Testis (tissue), 3 donors: ENCODE measurements around the gene PTRH2. TPM values are rescaled to one million over a fixed set of nuclear protein-coding genes. Genes with fewer than 3 reads are reported as not detected.

Experiments used
- DNase-seq: peaks from one replicate; pipeline ENCODE4 v3.0.0-alpha.2; 2019
- H3K27ac ChIP-seq, 2 donors: fragments of 200-600 bp; sonication (generic); one replicate each; pipeline ENCODE4 v1.5.1; 2019
- H3K27me3 ChIP-seq: fragments of 200-600 bp; sonication (generic); one replicate; pipeline ENCODE4 v1.5.1; 2019
- H3K36me3 ChIP-seq: fragments of 200-600 bp; sonication (generic); one replicate; pipeline ENCODE4 v1.5.1; 2017; ENCODE audit warnings: low read depth; ENCODE audit errors: missing control alignments
- H3K4me1 ChIP-seq: fragments of 200-600 bp; sonication (generic); one replicate; pipeline ENCODE4 v1.5.1; 2019
- H3K4me3 ChIP-seq, 2 donors: fragments of 200-600 bp; sonication (generic); one replicate each; pipeline ENCODE4 v1.5.1; 2017 to 2019
- H3K9me3 ChIP-seq: fragments of 200-600 bp; sonication (generic); one replicate; pipeline ENCODE4 v1.5.1; 2017
- CTCF ChIP-seq, 3 experiments: fragments of 450-650 bp in 2 of 3; fragments of 200-600 bp in 1 of 3; sonication (generic) in 1 of 3; IDR thresholded peaks; one replicate each; pipeline ENCODE4 v1.5.1; 2016 to 2019; ENCODE audit warnings: antibody characterized with exemption in 3 of 3, mild to moderate bottlenecking in 2 of 3, moderate library complexity in 1 of 3
- POLR2A ChIP-seq: fragments of 450-650 bp; IDR thresholded peaks from one replicate; pipeline ENCODE4 v1.6.1; 2017; ENCODE audit warnings: antibody characterized with exemption, mild to moderate bottlenecking, moderate library complexity
- WGBS, 2 donors: methylation state at CpG; one replicate each; pipeline ENCODE4 v1.1.5; 2018; 5-methylcytosine and 5-hydroxymethylcytosine counted together
- intact Hi-C: fragments of 100-400 bp; cut with DNase I; formaldehyde crosslinking; loops from one replicate; pipeline ENCODE4 v1.15.1; 2023; ENCODE audit warnings: low total_unique reads
- polyA plus RNA-seq: library from polyadenylated mRNA; stranded (reverse); fragments of 350-450 nt; fragmentation: Illumina TruSeq; extraction: RNeasy Lipid Tissue Mini Kit (QIAGEN cat#74804); gene quantifications from one replicate; pipeline ENCODE4 v1.2.3, GENCODE V29; 2014; ENCODE audit warnings: low read depth, low replicate concordance; ENCODE audit not compliant: insufficient read depth
- total RNA-seq, 2 donors: library from RNA; depleted of rRNA; stranded (reverse); fragments of >200 nt; gene quantifications; one replicate each; pipeline ENCODE4 v1.2.3, GENCODE V29; 2016

PTRH2 gene
- total and polyA plus RNA-seq, 3 donors from 2014 or later: 37.7 to 41.6 (median 40.5) TPM

- no peak for DNase-seq
- H3K4me3 ChIP-seq: no peak overlapping the region
- TF ChIP-seq POLR2A (no peak), CTCF (IDR thresholded peaks at IDR 0.05) (no peak)
- no peaks in the 10 kb centered on the region for H3K27me3 ChIP-seq
- 89 to 94% methylated on average over 6 of the region's 6 CpGs for WGBS, 2 donors
- H3K4me1 ChIP-seq: no peaks in the 10 kb centered on the region
- H3K9me3 ChIP-seq: no peaks in the 10 kb centered on the region
- intact Hi-C loops: no loop called here
- H3K27ac ChIP-seq: no peak overlapping the region
- no peaks in the 10 kb centered on the region for H3K36me3 ChIP-seq
Measured at GRCh38 chr17:59699786-59700185, 7.4 kb downstream of the PTRH2 start.

GRCh38 chr17:59699218-59699617 is 8.0 kb downstream of the PTRH2 start:
- Histone ChIP-seq H3K27ac (no peak overlapping the region), H3K4me3 (no peak overlapping the region), H3K27me3 (no peaks in the 10 kb centered on the region), H3K36me3 (no peaks in the 10 kb centered on the region), H3K9me3 (no peaks in the 10 kb centered on the region), H3K4me1 (no peaks in the 10 kb centered on the region)
- TF ChIP-seq POLR2A: no peak
- no peak for TF ChIP-seq CTCF (IDR thresholded peaks at IDR 0.05)
- 96 to 99% methylated on average over 7 of the region's 7 CpGs for WGBS, 2 donors
- intact Hi-C loops: no loop called here
- DNase-seq: no peak

DNA sequence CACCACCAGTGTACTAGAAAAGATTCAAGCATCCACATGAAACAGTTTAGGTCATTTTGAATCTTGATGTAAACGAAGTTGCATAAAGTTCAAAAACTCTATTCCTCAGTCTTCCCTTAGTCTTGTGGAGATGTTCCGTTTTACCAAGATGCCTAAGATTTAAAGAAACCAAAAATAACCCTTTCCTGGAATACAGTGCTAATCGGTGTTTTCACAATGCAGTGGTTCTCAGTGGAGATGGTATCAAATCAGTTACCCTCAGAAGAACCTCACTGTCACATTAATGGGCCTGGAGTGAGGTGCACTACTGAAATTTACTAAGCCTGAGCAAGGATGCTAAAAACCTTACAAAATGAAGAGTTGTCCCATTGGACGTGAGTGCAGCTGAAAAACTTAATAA is 9.1 kb downstream of the PTRH2 start:
- H3K4me1 ChIP-seq: no peaks in the 10 kb centered on the region
- no peaks in the 10 kb centered on the region for H3K36me3 ChIP-seq
- no peak overlapping the region for H3K4me3 ChIP-seq
- no peak for DNase-seq
- no peak for TF ChIP-seq CTCF (IDR thresholded peaks at IDR 0.05)
- no peak for TF ChIP-seq POLR2A
- no peaks in the 10 kb centered on the region for H3K9me3 ChIP-seq
- intact Hi-C loops: no loop called here
- H3K27ac ChIP-seq: no peak overlapping the region
- H3K27me3 ChIP-seq: no peaks in the 10 kb centered on the region
- WGBS, 2 donors: 72 to 79% methylated on average over 4 of the region's 4 CpGs

DNA sequence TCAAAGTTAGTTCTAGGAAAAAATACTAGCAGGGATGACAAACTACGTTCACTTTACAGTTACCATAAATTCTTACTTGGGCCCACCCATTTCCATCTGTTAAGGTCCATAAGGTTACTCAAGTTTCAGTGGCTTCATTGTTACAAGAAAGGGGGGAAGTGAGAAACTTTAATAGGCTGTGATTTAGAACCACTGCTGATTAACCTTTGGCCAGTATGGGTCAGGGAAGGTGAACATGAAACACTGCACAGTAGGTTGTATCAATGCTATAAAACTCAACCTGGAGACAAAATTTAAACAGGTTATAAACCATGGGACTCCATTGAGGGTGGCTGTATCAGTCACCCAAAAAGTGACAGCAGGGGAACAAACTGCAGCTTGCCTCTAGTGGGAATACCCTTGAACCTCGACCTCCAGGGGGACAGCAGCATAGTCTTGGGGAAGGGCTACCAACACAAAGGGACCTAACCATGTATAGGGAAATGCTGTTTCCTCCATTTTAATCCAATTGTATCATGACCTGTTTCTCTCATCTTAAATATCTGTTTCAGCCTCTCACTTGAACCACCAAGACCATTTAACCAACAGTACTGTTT is 10.4 kb downstream of the PTRH2 start:
- no peak for TF ChIP-seq CTCF (IDR thresholded peaks at IDR 0.05)
- TF ChIP-seq POLR2A: no peak
- no peak overlapping the region for H3K4me3 ChIP-seq
- DNase-seq: no peak
- H3K4me1 ChIP-seq: no peaks in the 10 kb centered on the region
- H3K27ac ChIP-seq: no peak overlapping the region
- intact Hi-C loops: no loop called here
- no peaks in the 10 kb centered on the region for H3K36me3 ChIP-seq
- WGBS, 2 donors: 69 to 90% methylated on average over 2 of the region's 2 CpGs
- no peaks in the 10 kb centered on the region for H3K27me3 ChIP-seq
- no peaks in the 10 kb centered on the region for H3K9me3 ChIP-seq

- WGBS, 2 donors: 59 to 66% methylated on average over 3 of the region's 3 CpGs
Measured at GRCh38 chr17:59695945-59696681, 11.1 kb downstream of the PTRH2 start.

More at GRCh38 chr17:59695945-59696681, 11.1 kb downstream of the PTRH2 start:
- intact Hi-C loops: no loop called here
- Histone ChIP-seq H3K4me3 (no peak overlapping the region), H3K36me3 (no peaks in the 10 kb centered on the region), H3K4me1 (no peaks in the 10 kb centered on the region), H3K27ac (no peak overlapping the region), H3K9me3 (no peaks in the 10 kb centered on the region), H3K27me3 (no peaks in the 10 kb centered on the region)
- DNase-seq: no peak
- no peak for TF ChIP-seq CTCF (IDR thresholded peaks at IDR 0.05)
- TF ChIP-seq POLR2A: no peak
